GM12878 (cell line): ENCODE data around the gene MROH8.

ENCODE experiments used
- CREB1 ChIP-seq: IDR thresholded peaks from 2 replicates; pipeline ENCODE4 v1.6.1; 2012; ENCODE audit warnings: low read depth, mild to moderate bottlenecking, inconsistent platforms
- EZH2 ChIP-seq: IDR thresholded peaks from 2 replicates; pipeline ENCODE4 v1.6.1; 2012; ENCODE audit warnings: low read depth, mild to moderate bottlenecking, control low read depth, inconsistent platforms, low read length, borderline replicate concordance; ENCODE audit not compliant: control insufficient read depth
- KDM1A ChIP-seq: fragments of 200-600 bp; sonication (generic); IDR thresholded peaks from 2 replicates; pipeline ENCODE4 v1.6.1; 2016; ENCODE audit warnings: borderline replicate concordance
- TF ChIP-seq, protein P1 (sequence below), 3 experiments: IDR thresholded peaks in 2 of 3; conservative IDR thresholded peaks in 1 of 3; 2 replicates each; pipeline ENCODE4 v1.5.1; 2011; ENCODE audit warnings: low read depth in 3 of 3, low read length in 3 of 3, mild to moderate bottlenecking in 3 of 3, control low read depth in 2 of 3, moderate library complexity in 2 of 3, inconsistent platforms in 1 of 3, mixed read lengths in 1 of 3; ENCODE audit not compliant: control insufficient read depth in 2 of 3, insufficient read depth in 1 of 3; ENCODE audit errors: extremely low read depth in 1 of 3
- TF ChIP-seq, protein P2 (sequence below): fragments of 450-650 bp; IDR thresholded peaks from 2 replicates; pipeline ENCODE4 v1.6.1; 2014; ENCODE audit warnings: mild to moderate bottlenecking
- TF ChIP-seq, protein P3 (sequence below): IDR thresholded peaks from 2 replicates; pipeline ENCODE4 v1.6.1; 2011; ENCODE audit warnings: borderline replicate concordance, low read depth, mild to moderate bottlenecking, moderate library complexity, low read length; ENCODE audit not compliant: insufficient read depth, poor library complexity, severe bottlenecking
- TF ChIP-seq, protein P4 (sequence below): IDR thresholded peaks from 2 replicates; pipeline ENCODE4 v1.6.1; 2012; ENCODE audit warnings: low read length, inconsistent platforms

DNA sequence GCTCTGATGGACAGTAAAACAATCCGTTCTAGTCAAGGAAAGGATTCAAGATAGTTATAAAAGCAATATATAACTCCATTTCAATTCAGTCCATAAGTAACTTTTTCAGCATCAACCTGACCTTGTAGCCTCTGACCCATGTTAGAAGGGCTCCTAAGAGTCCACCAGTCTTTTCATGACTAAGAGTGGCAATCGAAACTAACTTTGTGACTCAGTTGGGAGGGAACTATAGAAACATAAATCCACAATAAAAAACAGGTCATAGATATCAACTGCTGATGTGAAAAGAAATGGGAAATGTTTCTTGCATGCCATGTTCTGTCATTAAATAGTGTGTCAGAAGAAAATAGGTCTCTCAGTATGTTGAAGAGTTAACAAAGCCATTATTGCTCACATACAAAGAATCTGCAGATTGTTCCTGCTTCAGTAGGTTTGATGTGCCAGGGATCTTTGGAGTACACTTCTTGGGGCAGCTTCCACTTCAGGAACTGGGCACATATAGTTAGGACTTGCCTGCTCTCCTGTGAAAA lies 67.4 kb downstream of the MROH8 start:
- no peak for TF ChIP-seq CREB1
- TF ChIP-seq, protein P1, sequence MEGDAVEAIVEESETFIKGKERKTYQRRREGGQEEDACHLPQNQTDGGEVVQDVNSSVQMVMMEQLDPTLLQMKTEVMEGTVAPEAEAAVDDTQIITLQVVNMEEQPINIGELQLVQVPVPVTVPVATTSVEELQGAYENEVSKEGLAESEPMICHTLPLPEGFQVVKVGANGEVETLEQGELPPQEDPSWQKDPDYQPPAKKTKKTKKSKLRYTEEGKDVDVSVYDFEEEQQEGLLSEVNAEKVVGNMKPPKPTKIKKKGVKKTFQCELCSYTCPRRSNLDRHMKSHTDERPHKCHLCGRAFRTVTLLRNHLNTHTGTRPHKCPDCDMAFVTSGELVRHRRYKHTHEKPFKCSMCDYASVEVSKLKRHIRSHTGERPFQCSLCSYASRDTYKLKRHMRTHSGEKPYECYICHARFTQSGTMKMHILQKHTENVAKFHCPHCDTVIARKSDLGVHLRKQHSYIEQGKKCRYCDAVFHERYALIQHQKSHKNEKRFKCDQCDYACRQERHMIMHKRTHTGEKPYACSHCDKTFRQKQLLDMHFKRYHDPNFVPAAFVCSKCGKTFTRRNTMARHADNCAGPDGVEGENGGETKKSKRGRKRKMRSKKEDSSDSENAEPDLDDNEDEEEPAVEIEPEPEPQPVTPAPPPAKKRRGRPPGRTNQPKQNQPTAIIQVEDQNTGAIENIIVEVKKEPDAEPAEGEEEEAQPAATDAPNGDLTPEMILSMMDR (IDR thresholded peaks at IDR 0.05 in 2 of 3, conservative IDR thresholded peaks at IDR 0.05 in 1 of 3; ENCODE audit: control insufficient read depth in 2 of 3, extremely low read depth in 1 of 3, insufficient read depth in 1 of 3, low read depth in 3 of 3, low read length in 3 of 3) = no peak
- no peak for TF ChIP-seq EZH2
- TF ChIP-seq, protein P2, sequence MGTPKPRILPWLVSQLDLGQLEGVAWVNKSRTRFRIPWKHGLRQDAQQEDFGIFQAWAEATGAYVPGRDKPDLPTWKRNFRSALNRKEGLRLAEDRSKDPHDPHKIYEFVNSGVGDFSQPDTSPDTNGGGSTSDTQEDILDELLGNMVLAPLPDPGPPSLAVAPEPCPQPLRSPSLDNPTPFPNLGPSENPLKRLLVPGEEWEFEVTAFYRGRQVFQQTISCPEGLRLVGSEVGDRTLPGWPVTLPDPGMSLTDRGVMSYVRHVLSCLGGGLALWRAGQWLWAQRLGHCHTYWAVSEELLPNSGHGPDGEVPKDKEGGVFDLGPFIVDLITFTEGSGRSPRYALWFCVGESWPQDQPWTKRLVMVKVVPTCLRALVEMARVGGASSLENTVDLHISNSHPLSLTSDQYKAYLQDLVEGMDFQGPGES = no peak
- TF ChIP-seq, protein P3, sequence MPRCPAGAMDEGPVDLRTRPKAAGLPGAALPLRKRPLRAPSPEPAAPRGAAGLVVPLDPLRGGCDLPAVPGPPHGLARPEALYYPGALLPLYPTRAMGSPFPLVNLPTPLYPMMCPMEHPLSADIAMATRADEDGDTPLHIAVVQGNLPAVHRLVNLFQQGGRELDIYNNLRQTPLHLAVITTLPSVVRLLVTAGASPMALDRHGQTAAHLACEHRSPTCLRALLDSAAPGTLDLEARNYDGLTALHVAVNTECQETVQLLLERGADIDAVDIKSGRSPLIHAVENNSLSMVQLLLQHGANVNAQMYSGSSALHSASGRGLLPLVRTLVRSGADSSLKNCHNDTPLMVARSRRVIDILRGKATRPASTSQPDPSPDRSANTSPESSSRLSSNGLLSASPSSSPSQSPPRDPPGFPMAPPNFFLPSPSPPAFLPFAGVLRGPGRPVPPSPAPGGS = no peak
- no peak for TF ChIP-seq KDM1A
- TF ChIP-seq, protein P4, sequence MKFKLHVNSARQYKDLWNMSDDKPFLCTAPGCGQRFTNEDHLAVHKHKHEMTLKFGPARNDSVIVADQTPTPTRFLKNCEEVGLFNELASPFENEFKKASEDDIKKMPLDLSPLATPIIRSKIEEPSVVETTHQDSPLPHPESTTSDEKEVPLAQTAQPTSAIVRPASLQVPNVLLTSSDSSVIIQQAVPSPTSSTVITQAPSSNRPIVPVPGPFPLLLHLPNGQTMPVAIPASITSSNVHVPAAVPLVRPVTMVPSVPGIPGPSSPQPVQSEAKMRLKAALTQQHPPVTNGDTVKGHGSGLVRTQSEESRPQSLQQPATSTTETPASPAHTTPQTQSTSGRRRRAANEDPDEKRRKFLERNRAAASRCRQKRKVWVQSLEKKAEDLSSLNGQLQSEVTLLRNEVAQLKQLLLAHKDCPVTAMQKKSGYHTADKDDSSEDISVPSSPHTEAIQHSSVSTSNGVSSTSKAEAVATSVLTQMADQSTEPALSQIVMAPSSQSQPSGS = no peak
